HepG2 (cell line): ENCODE data around the gene FBXW8. TPM values are rescaled to one million over a fixed set of nuclear protein-coding genes. Genes with fewer than 3 reads are reported as not detected.

Source experiments
- ATAC-seq: fragments of 200-7000 bp; cut with Tn5 transposase; 3 replicates; pipeline ENCODE4 v1.9.1; 2020; ENCODE audit warnings: mild to moderate bottlenecking, moderate library complexity
- BruUV-seq: library from RNA; stranded (reverse); fragments of 400-500 nt; replicated peaks from 2 replicates; lab custom pipeline; 2021; lab: Mats Ljungman, UMichigan
- CTCF ChIA-PET: fragments of 300-600 bp; formaldehyde crosslinking; extraction: SDS; loops from one replicate; lab custom pipeline; 2021; ENCODE audit warnings: low total read pairs, inconsistent platforms, low intra/inter-chr PET ratio; lab: Yijun Ruan, JAX
- POLR2A ChIA-PET: fragments of 350-600 bp; sonication (Branson Sonifier 250); formaldehyde crosslinking; loops from one replicate; lab custom pipeline; 2020; ENCODE audit warnings: antibody characterized with exemption, inconsistent platforms; lab: Yijun Ruan, JAX
- DNase-seq: peaks from one replicate; pipeline ENCODE4 v3.0.0-alpha.2; 2015; ENCODE audit warnings: low spot score
- FAIRE-seq: peaks from 3 replicates; lab custom pipeline; 2011; peaks lifted over from hg19 to GRCh38; lab: Jason Lieb, UNC
- H2AFZ ChIP-seq: one replicate; pipeline ENCODE4 v1.6.1; 2011; ENCODE audit warnings: low read length, inconsistent platforms
- H3K27ac ChIP-seq: fragments of 300-600 bp; 3 replicates; pipeline ENCODE4 v1.8.0; 2011; ENCODE audit warnings: mixed run types, mild to moderate bottlenecking, mixed read lengths, low read length, inconsistent platforms; ENCODE audit not compliant: insufficient read depth; ENCODE audit errors: extremely low read length
- H3K27me3 ChIP-seq, 2 experiments: fragments of 200-600 bp in 1 of 2; 2 replicates in 1 of 2; 3 replicates in 1 of 2; pipeline versions ENCODE4 v1.6.0 to v1.8.0; 2011; ENCODE audit warnings: low read length in 2 of 2, mild to moderate bottlenecking in 2 of 2, moderate library complexity in 2 of 2, inconsistent platforms in 1 of 2; ENCODE audit not compliant: insufficient read depth in 2 of 2, control insufficient read depth in 1 of 2
- H3K36me3 ChIP-seq, 2 experiments: fragments of 200-600 bp in 1 of 2; replicated peaks in 1 of 2; 2 replicates in 1 of 2; 3 replicates in 1 of 2; pipeline versions ENCODE4 v1.5.1 to v1.8.0; 2011; ENCODE audit warnings: low read length in 2 of 2, inconsistent platforms in 1 of 2; ENCODE audit not compliant: insufficient read depth in 2 of 2, control insufficient read depth in 1 of 2
- H3K4me1 ChIP-seq: 2 replicates; pipeline ENCODE4 v1.5.1; 2012; ENCODE audit warnings: low read length, inconsistent platforms; ENCODE audit not compliant: insufficient read depth
- H3K4me2 ChIP-seq: 2 replicates; pipeline ENCODE4 v1.6.0; 2011; ENCODE audit warnings: low read depth, low read length, inconsistent platforms
- H3K4me3 ChIP-seq, 3 experiments: fragments of 200-600 bp in 1 of 3; sonication (generic), shearing (Covaris generic) in 1 of 3; replicated peaks in 1 of 3; 2 replicates each; pipeline ENCODE4 v1.5.1; 2011 to 2016; ENCODE audit warnings: low read length in 3 of 3, inconsistent platforms in 2 of 3, low read depth in 2 of 3, mild to moderate bottlenecking in 2 of 3, control low read depth in 1 of 3, mixed read lengths in 1 of 3; ENCODE audit not compliant: insufficient read depth in 1 of 3
- H3K79me2 ChIP-seq: one replicate; pipeline ENCODE4 v1.6.1; 2011; ENCODE audit warnings: low read length, inconsistent platforms; ENCODE audit not compliant: insufficient read depth
- H3K9ac ChIP-seq: 2 replicates; pipeline ENCODE4 v1.6.0; 2011; ENCODE audit warnings: mild to moderate bottlenecking, low read depth, low read length, inconsistent platforms; ENCODE audit not compliant: insufficient read depth
- H3K9me3 ChIP-seq: 2 replicates; pipeline ENCODE4 v1.5.1; 2012; ENCODE audit warnings: mild to moderate bottlenecking, low read length
- H4K20me1 ChIP-seq: 2 replicates; pipeline ENCODE4 v1.6.0; 2011; ENCODE audit warnings: inconsistent platforms, mild to moderate bottlenecking, low read length, moderate library complexity; ENCODE audit not compliant: insufficient read depth
- HHEX ChIP-seq: IDR thresholded peaks from 2 replicates; pipeline ENCODE4 v1.6.1; 2016; ENCODE audit warnings: control low read depth
- ZNF510 ChIP-seq: sonication (generic); formaldehyde crosslinking; IDR thresholded peaks from 2 replicates; pipeline ENCODE4 v1.4.0; 2020; ENCODE audit warnings: low read depth, mild to moderate bottlenecking, missing genetic modification reagents
- whole genome bisulfite sequencing: methylation state at CpG from one replicate; pipeline ENCODE4 v1.1.6; 2017; ENCODE audit warnings: low lambda C conversion rate; 5-methylcytosine and 5-hydroxymethylcytosine counted together
- in situ Hi-C: cut with HindIII; loops from 2 replicates; pipeline ENCODE4 v1.10.0; 2017; ENCODE audit warnings: low pct_unique_long_range_greater_than_20kb; ENCODE audit not compliant: extremely low pct_ligation_motif_present
- intact Hi-C: fragments of 100-400 bp; cut with micrococcal nuclease; formaldehyde crosslinking; loops from one replicate; pipeline ENCODE4 v1.10.0; 2022; ENCODE audit not compliant: unreplicated experiment
- polyA plus RNA-seq, 8 experiments: library from polyadenylated mRNA; depleted of rRNA in 3 of 8; stranded (reverse) in 7 of 8; unstranded in 1 of 8; fragments of >200 nt; fragmentation: Illumina TruSeq in 4 of 8; extraction: Trizol in 4 of 8; gene quantifications; 2 replicates each; pipeline versions ENCODE4 v1.2.1 to v1.2.3, GENCODE V29; 2011 to 2016; ENCODE audit warnings: low read depth in 4 of 8, missing spikeins in 1 of 8, mixed read lengths in 1 of 8; ENCODE audit not compliant: insufficient read depth in 1 of 8
- total RNA-seq, 5 experiments: library from RNA; depleted of rRNA; stranded (reverse); fragments of >200 nt; fragmentation: Illumina TruSeq; extraction: Trizol; gene quantifications; 2 replicates each; pipeline ENCODE4 v1.2.3, GENCODE V29; 2016; ENCODE audit warnings: low read depth in 1 of 5
- TF ChIP-seq, protein P1 (sequence below): sonication (generic); formaldehyde crosslinking; IDR thresholded peaks from 2 replicates; pipeline ENCODE4 v1.4.0; 2020; ENCODE audit warnings: missing genetic modification reagents

FBXW8 gene
- total and polyA plus RNA-seq, 2 of the 13 experiments (the other 11 are each of a cell fraction or from before 2014, with no cell fraction given): 5.1 to 5.9 TPM

DNA sequence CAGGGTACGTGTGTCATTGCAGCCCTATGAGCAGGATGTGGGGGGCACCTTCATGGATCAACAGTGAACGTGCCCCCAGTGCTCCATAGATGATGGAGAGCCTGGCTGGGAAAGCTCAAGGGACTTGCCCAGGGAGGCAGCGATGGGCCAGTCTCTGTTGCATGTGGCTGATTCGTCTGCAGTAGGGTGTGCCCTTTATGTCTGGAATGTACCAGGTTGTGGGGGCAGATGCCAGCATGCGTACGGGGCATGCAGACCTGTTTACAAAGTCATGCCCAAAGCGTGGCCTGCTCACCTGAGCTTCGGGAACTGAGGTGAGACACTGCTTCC is 116.1 kb downstream of the FBXW8 start:
- no peak overlapping the region for H3K9ac ChIP-seq
- H2AFZ ChIP-seq: no peak overlapping the region
- ATAC-seq (no peak), FAIRE-seq (no peak)
- H3K9me3 ChIP-seq: no peaks in the 10 kb centered on the region
- ChIA-PET POLR2A (no interaction called here), CTCF (interaction anchor here (3.5 kb wide), 1 partner anchor 93 kb away, joined by 50 read pairs; no protein-coding TSS in a partner anchor)
- intact Hi-C loops: loop anchor here (10.0 kb wide), 1 partner anchor 322 kb away; no protein-coding TSS in a partner anchor
- no peaks in the 10 kb centered on the region for H4K20me1 ChIP-seq
- H3K27me3 ChIP-seq: no peaks in the 10 kb centered on the region
- no peak overlapping the region for H3K4me3 ChIP-seq
- no peak overlapping the region for H3K27ac ChIP-seq
- H3K36me3 ChIP-seq: peaks cover 25 to 59% of the 10 kb centered on the region in 2 experiments
- peaks cover 7% of the 10 kb centered on the region; the same call in 1 of the 2 replicates for H3K4me1 ChIP-seq
- 94% methylated on average over 5 of the region's 8 CpGs for WGBS
- TF ChIP-seq HHEX (CRISPR knock-in tag) (no peak), ZNF510 (CRISPR knock-in tag) (no peak)
- TF ChIP-seq, protein P1, sequence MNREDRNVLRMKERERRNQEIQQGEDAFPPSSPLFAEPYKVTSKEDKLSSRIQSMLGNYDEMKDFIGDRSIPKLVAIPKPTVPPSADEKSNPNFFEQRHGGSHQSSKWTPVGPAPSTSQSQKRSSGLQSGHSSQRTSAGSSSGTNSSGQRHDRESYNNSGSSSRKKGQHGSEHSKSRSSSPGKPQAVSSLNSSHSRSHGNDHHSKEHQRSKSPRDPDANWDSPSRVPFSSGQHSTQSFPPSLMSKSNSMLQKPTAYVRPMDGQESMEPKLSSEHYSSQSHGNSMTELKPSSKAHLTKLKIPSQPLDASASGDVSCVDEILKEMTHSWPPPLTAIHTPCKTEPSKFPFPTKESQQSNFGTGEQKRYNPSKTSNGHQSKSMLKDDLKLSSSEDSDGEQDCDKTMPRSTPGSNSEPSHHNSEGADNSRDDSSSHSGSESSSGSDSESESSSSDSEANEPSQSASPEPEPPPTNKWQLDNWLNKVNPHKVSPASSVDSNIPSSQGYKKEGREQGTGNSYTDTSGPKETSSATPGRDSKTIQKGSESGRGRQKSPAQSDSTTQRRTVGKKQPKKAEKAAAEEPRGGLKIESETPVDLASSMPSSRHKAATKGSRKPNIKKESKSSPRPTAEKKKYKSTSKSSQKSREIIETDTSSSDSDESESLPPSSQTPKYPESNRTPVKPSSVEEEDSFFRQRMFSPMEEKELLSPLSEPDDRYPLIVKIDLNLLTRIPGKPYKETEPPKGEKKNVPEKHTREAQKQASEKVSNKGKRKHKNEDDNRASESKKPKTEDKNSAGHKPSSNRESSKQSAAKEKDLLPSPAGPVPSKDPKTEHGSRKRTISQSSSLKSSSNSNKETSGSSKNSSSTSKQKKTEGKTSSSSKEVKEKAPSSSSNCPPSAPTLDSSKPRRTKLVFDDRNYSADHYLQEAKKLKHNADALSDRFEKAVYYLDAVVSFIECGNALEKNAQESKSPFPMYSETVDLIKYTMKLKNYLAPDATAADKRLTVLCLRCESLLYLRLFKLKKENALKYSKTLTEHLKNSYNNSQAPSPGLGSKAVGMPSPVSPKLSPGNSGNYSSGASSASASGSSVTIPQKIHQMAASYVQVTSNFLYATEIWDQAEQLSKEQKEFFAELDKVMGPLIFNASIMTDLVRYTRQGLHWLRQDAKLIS (CRISPR knock-in tag): no peak
- TF ChIP-seq, all 625 proteins: peak for 0
- Histone ChIP-seq H3K4me2 (no peak overlapping the region), H3K79me2 (no peaks in the 10 kb centered on the region)
- DNase-seq: no peak
- no TSS peak for BruUV-seq
- in situ Hi-C loops: loop anchor here (5.0 kb wide), 1 partner anchor 90 kb away; no protein-coding TSS in a partner anchor
